Endothelial cell of umbilical vein (primary cell): ENCODE measurements around the gene ERICH3.

Source experiments
- CTCF ChIP-seq, 2 donors: IDR thresholded peaks; 1 replicate in 1 of 2; 2 replicates in 1 of 2; pipeline ENCODE4 v1.5.1; 2011; ENCODE audit warnings: low read length in 2 of 2, mild to moderate bottlenecking in 2 of 2, moderate library complexity in 2 of 2, control low read depth in 1 of 2, inconsistent platforms in 1 of 2, low read depth in 1 of 2; ENCODE audit not compliant: insufficient read depth in 1 of 2; ENCODE audit errors: extremely low read depth in 1 of 2
- EZH2 ChIP-seq: IDR thresholded peaks from 2 replicates; pipeline ENCODE4 v1.6.1; 2012; ENCODE audit warnings: borderline replicate concordance, low read depth, mild to moderate bottlenecking, moderate library complexity, low read length, inconsistent platforms; ENCODE audit not compliant: severe bottlenecking
- GATA2 ChIP-seq: IDR thresholded peaks from 2 replicates; pipeline ENCODE4 v1.7.0; 2011; ENCODE audit warnings: low read depth, mild to moderate bottlenecking, moderate library complexity, mixed read lengths, low read length; ENCODE audit not compliant: insufficient read length, insufficient read depth
- JUN ChIP-seq: IDR thresholded peaks from 2 replicates; pipeline ENCODE4 v1.6.1; 2011; ENCODE audit warnings: borderline replicate concordance, low read depth; ENCODE audit not compliant: insufficient read length, insufficient read depth
- MYC ChIP-seq: IDR thresholded peaks from one replicate; pipeline ENCODE4 v1.6.1; 2011; ENCODE audit warnings: mild to moderate bottlenecking, low read depth, low read length
- POLR2A ChIP-seq: IDR thresholded peaks from 2 replicates; pipeline ENCODE4 v1.6.1; 2012; ENCODE audit warnings: low read depth, mild to moderate bottlenecking, control low read depth, low read length
- POLR2AphosphoS5 ChIP-seq: IDR thresholded peaks from 2 replicates; pipeline ENCODE4 v1.6.1; 2012; ENCODE audit warnings: low read depth, mild to moderate bottlenecking, control low read depth, low read length, moderate library complexity; ENCODE audit not compliant: insufficient read depth

DNA sequence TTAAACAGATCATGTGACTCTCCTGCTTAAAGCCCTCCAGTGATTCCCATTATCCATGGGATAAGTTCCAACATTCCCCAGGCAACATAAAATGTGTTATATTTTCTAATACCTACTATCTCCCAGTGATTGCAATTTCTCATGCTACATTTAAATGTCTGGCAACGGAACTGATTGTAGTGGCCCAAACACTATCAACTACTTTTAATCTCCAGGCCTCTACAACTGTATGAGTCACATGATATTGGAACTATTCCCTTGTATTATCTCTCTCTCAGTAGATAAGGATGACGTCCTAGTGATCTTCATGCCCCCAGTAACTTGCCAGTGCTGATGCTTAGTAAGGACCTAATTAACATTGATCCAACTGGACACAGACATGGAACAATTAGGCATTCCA lies 49.9 kb downstream of the ERICH3 start:
- TF ChIP-seq CTCF (IDR thresholded peaks at IDR 0.05; ENCODE audit: extremely low read depth in 1 of 2, insufficient read depth in 1 of 2, low read depth in 1 of 2, low read length in 2 of 2) (no peak), GATA2 (no peak), EZH2 (no peak), POLR2A (no peak), MYC (no peak), POLR2AphosphoS5 (no peak), JUN (no peak)
